Fibroblast of pulmonary artery (primary cell): Measurements from ENCODE around the gene ABLIM2.
A peak's percentile ranks its signal among the peaks of the same experiment; 100 is the strongest.

Experiments
- DNase-seq: peaks from one replicate; pipeline ENCODE4 v3.0.0-alpha.2; 2010; ENCODE audit warnings: low read depth
- H3K4me3 ChIP-seq: replicated peaks from 2 replicates; pipeline ENCODE4 v1.5.1; 2011; ENCODE audit warnings: low read depth, mild to moderate bottlenecking, control low read depth, low read length, moderate library complexity
- TF ChIP-seq, protein P1 (sequence below): IDR thresholded peaks from 2 replicates; pipeline ENCODE4 v1.5.1; 2011; ENCODE audit warnings: mild to moderate bottlenecking, control low read depth, low read length, inconsistent platforms; ENCODE audit errors: missing control alignments

ABLIM2 gene

DNA sequence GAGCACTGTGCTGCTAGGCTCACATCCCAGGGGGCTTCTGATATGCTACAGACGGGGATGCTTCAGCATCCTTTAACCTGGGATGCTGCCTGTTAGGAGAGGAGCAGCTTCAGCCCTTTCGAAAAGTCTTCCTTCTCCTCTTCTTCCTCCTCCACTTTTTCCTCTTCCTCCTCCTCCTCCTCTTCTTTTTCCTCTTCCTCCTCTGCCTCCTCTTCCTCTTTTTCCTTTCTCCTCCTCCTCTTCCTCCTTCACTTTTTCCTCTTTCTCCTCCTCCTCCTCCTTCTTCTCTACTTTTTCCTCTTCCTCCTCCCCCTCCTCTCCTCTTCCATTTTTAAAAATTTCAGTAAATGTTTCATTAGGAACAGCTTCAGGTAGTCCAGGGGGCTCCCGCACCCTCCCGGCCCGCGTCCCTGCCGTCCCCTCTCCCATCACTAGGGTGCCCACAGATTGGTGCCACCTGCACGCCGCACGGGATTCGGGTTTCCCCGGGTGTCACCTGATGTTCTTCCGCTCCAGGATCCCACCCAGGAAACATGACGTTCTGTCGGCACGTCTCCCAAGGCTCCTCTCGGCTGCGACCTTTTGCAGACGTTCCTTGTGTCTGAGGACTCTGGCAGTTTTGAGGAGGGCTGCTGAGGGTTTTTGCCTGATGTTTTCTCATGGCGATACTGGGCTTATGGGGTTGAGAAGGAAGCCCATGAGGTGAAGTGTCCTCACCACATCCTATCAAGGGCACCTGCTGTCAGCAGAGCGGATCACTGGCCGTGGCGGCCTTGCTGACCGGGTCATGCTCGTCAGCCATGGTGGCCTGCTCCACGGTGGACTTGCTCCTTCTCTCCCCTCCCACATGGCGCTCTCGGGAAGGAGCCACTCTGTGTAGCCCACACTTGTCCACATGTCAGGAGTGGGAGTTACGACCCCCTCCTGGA is 135.6 kb downstream of the ABLIM2 start:
- TF ChIP-seq, protein P1, sequence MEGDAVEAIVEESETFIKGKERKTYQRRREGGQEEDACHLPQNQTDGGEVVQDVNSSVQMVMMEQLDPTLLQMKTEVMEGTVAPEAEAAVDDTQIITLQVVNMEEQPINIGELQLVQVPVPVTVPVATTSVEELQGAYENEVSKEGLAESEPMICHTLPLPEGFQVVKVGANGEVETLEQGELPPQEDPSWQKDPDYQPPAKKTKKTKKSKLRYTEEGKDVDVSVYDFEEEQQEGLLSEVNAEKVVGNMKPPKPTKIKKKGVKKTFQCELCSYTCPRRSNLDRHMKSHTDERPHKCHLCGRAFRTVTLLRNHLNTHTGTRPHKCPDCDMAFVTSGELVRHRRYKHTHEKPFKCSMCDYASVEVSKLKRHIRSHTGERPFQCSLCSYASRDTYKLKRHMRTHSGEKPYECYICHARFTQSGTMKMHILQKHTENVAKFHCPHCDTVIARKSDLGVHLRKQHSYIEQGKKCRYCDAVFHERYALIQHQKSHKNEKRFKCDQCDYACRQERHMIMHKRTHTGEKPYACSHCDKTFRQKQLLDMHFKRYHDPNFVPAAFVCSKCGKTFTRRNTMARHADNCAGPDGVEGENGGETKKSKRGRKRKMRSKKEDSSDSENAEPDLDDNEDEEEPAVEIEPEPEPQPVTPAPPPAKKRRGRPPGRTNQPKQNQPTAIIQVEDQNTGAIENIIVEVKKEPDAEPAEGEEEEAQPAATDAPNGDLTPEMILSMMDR, result no peak
- no peak overlapping the region for H3K4me3 ChIP-seq
- DNase-seq, result no peak

GRCh38 chr4:8021796-8022195 is 136.8 kb downstream of the ABLIM2 start:
- TF ChIP-seq, protein P1, result peak; percentile 4
- no peak for DNase-seq
- no peak overlapping the region for H3K4me3 ChIP-seq

DNA sequence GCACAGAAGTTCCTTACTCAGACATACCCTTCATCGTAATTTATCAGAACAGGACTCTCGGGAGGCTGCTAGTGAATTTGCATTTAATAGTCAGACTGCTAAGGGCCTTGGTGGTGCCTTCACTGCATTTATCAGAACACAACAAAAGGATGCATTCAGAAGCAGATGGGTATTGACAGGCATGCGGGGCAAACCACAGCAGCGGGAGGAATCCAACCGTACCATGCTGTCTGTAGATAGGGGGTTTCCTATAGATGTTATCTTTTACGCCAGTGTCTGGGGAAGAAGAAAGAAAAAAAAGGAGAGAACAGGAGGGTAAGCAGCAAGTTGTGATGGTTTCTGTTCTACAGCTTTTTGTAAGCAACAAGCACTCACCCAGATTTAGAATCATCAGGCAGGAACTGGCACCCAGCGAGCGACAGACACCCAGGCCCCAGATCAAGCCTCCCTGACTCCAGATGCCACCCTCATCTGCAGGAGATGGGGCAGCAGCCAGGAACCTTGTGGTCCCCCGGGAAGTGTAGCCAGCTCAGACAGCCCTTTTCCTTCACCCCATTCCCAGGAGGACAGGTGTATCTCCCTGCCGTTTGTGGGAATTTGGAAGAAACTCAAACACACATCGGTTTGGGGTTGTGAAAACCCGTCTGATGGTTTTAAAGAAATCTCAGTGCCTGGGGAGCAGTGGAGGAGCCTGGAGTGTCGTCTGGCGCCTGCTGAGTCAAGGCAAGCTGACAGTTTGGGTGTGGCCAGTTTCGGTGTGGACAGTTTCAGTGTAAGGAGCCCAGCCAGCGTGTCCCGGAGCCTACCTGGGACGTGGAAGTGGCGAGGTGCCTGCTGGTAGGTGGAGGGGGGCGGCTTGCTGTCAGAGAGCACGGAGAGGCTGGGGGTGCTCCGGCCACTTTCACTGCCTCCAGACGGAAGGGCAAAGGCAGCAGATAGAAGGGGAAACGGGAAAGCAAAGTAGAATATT is 138.9 kb downstream of the ABLIM2 start:
- TF ChIP-seq, protein P1, result no peak
- no peak overlapping the region for H3K4me3 ChIP-seq
- DNase-seq, result no peak

- H3K4me3 ChIP-seq, result no peak overlapping the region
- TF ChIP-seq, protein P1, result no peak
- peak; percentile 28 for DNase-seq
Measured at GRCh38 chr4:8016527-8016926, 142.1 kb downstream of the ABLIM2 start.

GRCh38 chr4:8015512-8015911 is 143.1 kb downstream of the ABLIM2 start:
- TF ChIP-seq, protein P1, result peak; percentile 48
- no peak overlapping the region for H3K4me3 ChIP-seq
- peak; percentile 21 for DNase-seq

GRCh38 chr4:8013976-8014726 is 144.5 kb downstream of the ABLIM2 start:
- H3K4me3 ChIP-seq, result no peak overlapping the region
- TF ChIP-seq, protein P1, result no peak
- DNase-seq, result no peak
